CD4-positive, alpha-beta T cell (primary cell): Measurements from ENCODE around the gene PIR. TPM values are rescaled to one million over a fixed set of nuclear protein-coding genes. Genes with fewer than 3 reads are reported as not detected.

Source experiments
- ATAC-seq: fragments of 200-7000 bp; cut with Tn5 transposase; one replicate; pipeline ENCODE4 v1.10.0; 2022; ENCODE audit warnings: mild to moderate bottlenecking; ENCODE audit not compliant: poor library complexity
- CTCF ChIA-PET: fragments of 350-600 bp; sonication (Branson Sonifier 250); formaldehyde crosslinking; loops from one replicate; lab custom pipeline; 2021; ENCODE audit warnings: antibody characterized with exemption, inconsistent platforms; lab: Charles Lee
- POLR2A ChIA-PET: fragments of 350-600 bp; sonication (Branson Sonifier 250); formaldehyde crosslinking; loops from one replicate; lab custom pipeline; 2021; ENCODE audit warnings: antibody characterized with exemption, inconsistent platforms; lab: Charles Lee
- DNase-seq, 14 experiments: peaks; one replicate each; pipeline ENCODE4 v3.0.0-alpha.2; 2013 to 2020; ENCODE audit warnings: mixed read lengths in 2 of 14
- H3K27ac ChIP-seq, 2 donors: one replicate each; pipeline versions ENCODE4 v1.5.1 to v1.7.0; 2013; ENCODE audit warnings: low read length in 2 of 2, low read depth in 1 of 2, mild to moderate bottlenecking in 1 of 2
- H3K27me3 ChIP-seq, 2 experiments: 1 replicate in 1 of 2; 2 replicates in 1 of 2; pipeline versions ENCODE4 v1.6.1 to v1.7.0; 2013; ENCODE audit warnings: low read length in 2 of 2, control low read depth in 1 of 2, mild to moderate bottlenecking in 1 of 2, moderate library complexity in 1 of 2; ENCODE audit not compliant: insufficient read depth in 2 of 2, control insufficient read depth in 1 of 2
- H3K36me3 ChIP-seq: one replicate; pipeline ENCODE4 v1.6.1; 2013; ENCODE audit warnings: low read length, control low read depth; ENCODE audit not compliant: insufficient read depth
- H3K4me1 ChIP-seq: one replicate; pipeline ENCODE4 v1.6.1; 2013; ENCODE audit warnings: low read length, control low read depth; ENCODE audit not compliant: insufficient read depth
- H3K4me3 ChIP-seq: one replicate; pipeline ENCODE4 v1.5.1; 2013; ENCODE audit warnings: mild to moderate bottlenecking, low read length, moderate library complexity
- H3K9me3 ChIP-seq, 2 experiments: 1 replicate in 1 of 2; 2 replicates in 1 of 2; pipeline versions ENCODE4 v1.6.1 to v1.7.0; 2013; ENCODE audit warnings: low read length in 2 of 2, mild to moderate bottlenecking in 2 of 2, control low read depth in 1 of 2, moderate library complexity in 1 of 2; ENCODE audit not compliant: control insufficient read depth in 1 of 2, insufficient read depth in 1 of 2
- H3K27ac Mint-ChIP-seq: one replicate; pipeline ENCODE4 v1.8.0; 2020; ENCODE audit warnings: mixed read lengths
- H3K27me3 Mint-ChIP-seq: one replicate; pipeline ENCODE4 v1.8.0; 2021; ENCODE audit warnings: mixed read lengths
- H3K36me3 Mint-ChIP-seq: one replicate; pipeline ENCODE4 v1.8.0; 2021; ENCODE audit warnings: low read depth, mixed read lengths
- H3K4me1 Mint-ChIP-seq: one replicate; pipeline ENCODE4 v1.8.0; 2021; ENCODE audit warnings: low read depth, mixed read lengths
- H3K4me3 Mint-ChIP-seq: one replicate; pipeline ENCODE4 v1.8.0; 2020; ENCODE audit warnings: mild to moderate bottlenecking, mixed read lengths
- H3K9me3 Mint-ChIP-seq: one replicate; pipeline ENCODE4 v1.8.0; 2020; ENCODE audit warnings: mixed read lengths
- intact Hi-C, 2 experiments: fragments of 100-400 bp; cut with DNase I in 1 of 2; cut with micrococcal nuclease in 1 of 2; formaldehyde crosslinking; loops; one replicate each; pipeline versions ENCODE4 v1.15.1 to v1.9.0; 2023 to 2025; cut with DNase I, micrococcal nuclease
- total RNA-seq, 174 experiments: library from RNA in 2 of 174; stranded (reverse) in 2 of 174; gene quantifications; one replicate each; pipeline ENCODE4 v1.2.3 and lab custom pipeline; 2021 to 2026
- TF ChIP-seq, protein P1 (sequence below): fragments of 200-600 bp; IDR thresholded peaks from one replicate; pipeline ENCODE4 v1.8.0; 2022; ENCODE audit warnings: antibody characterized with exemption, mild to moderate bottlenecking

The PIR gene
- total RNA-seq, 2 experiments from 2014 or later = not detected

- Histone ChIP-seq H3K36me3 (no peaks in the 10 kb centered on the region), H3K4me3 (no peak overlapping the region), H3K4me1 (no peaks in the 10 kb centered on the region), H3K9me3 (no peaks in the 10 kb centered on the region), H3K27ac (no peak overlapping the region), H3K27me3 (peaks cover 0 to 4% of the 10 kb centered on the region in 2 experiments)
- Mint-ChIP-seq H3K27me3 (no peaks in the 10 kb centered on the region), H3K4me1 (no peaks in the 10 kb centered on the region), H3K27ac (no peak overlapping the region), H3K36me3 (no peaks in the 10 kb centered on the region), H3K4me3 (no peak overlapping the region), H3K9me3 (no peaks in the 10 kb centered on the region)
- no peak for ATAC-seq
- ChIA-PET POLR2A (no interaction called here), CTCF (no interaction called here)
- TF ChIP-seq, protein P1, sequence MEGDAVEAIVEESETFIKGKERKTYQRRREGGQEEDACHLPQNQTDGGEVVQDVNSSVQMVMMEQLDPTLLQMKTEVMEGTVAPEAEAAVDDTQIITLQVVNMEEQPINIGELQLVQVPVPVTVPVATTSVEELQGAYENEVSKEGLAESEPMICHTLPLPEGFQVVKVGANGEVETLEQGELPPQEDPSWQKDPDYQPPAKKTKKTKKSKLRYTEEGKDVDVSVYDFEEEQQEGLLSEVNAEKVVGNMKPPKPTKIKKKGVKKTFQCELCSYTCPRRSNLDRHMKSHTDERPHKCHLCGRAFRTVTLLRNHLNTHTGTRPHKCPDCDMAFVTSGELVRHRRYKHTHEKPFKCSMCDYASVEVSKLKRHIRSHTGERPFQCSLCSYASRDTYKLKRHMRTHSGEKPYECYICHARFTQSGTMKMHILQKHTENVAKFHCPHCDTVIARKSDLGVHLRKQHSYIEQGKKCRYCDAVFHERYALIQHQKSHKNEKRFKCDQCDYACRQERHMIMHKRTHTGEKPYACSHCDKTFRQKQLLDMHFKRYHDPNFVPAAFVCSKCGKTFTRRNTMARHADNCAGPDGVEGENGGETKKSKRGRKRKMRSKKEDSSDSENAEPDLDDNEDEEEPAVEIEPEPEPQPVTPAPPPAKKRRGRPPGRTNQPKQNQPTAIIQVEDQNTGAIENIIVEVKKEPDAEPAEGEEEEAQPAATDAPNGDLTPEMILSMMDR = no peak
- intact Hi-C loops = no loop called here
- DNase-seq = no peak
Observed at GRCh38 chrX:15512401-15512965, 19.4 kb upstream of the PIR start.

DNA sequence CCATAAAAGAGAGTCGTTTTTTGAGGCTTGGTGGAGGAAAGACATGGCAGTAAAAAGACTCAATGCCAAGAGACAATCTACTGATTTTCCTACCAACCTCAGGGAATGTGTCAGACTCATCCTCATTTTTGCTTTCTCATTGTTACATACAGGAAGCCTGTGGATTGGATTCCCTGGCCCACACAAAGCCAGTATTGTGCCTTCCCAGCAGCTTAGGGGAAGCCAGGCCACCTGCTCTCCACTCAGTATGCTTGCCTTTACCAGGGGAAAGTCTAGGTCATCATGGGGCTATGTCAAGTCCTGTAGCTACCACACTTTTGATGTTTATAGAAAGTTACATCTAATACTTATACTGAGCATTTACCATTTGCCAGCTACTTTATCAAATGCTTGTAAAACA is 18.4 kb upstream of the PIR start:
- no peaks in the 10 kb centered on the region for H3K36me3 Mint-ChIP-seq
- H3K9me3 Mint-ChIP-seq = no peaks in the 10 kb centered on the region
- CTCF ChIA-PET = no interaction called here
- no peaks in the 10 kb centered on the region for H3K27me3 Mint-ChIP-seq
- no peak overlapping the region for H3K27ac ChIP-seq
- ATAC-seq (no peak), DNase-seq (no peak)
- H3K36me3 ChIP-seq = no peaks in the 10 kb centered on the region
- H3K4me1 Mint-ChIP-seq = no peaks in the 10 kb centered on the region
- H3K27ac Mint-ChIP-seq = no peak overlapping the region
- intact Hi-C loops = no loop called here
- H3K4me1 ChIP-seq = no peaks in the 10 kb centered on the region
- no peak overlapping the region for H3K4me3 ChIP-seq
- peaks cover 0 to 4% of the 10 kb centered on the region in 2 experiments for H3K27me3 ChIP-seq
- no peaks in the 10 kb centered on the region for H3K9me3 ChIP-seq
- POLR2A ChIA-PET = no interaction called here
- TF ChIP-seq, protein P1 = no peak
- H3K4me3 Mint-ChIP-seq = no peak overlapping the region

- POLR2A ChIA-PET = no interaction called here
- Histone ChIP-seq H3K36me3 (no peaks in the 10 kb centered on the region), H3K27me3 (peaks cover 0 to 4% of the 10 kb centered on the region in 2 experiments), H3K4me3 (no peak overlapping the region), H3K27ac (no peak overlapping the region), H3K4me1 (no peaks in the 10 kb centered on the region), H3K9me3 (no peaks in the 10 kb centered on the region)
- Mint-ChIP-seq H3K27me3 (no peaks in the 10 kb centered on the region), H3K4me3 (no peak overlapping the region), H3K27ac (no peak overlapping the region), H3K4me1 (no peaks in the 10 kb centered on the region), H3K9me3 (no peaks in the 10 kb centered on the region), H3K36me3 (no peaks in the 10 kb centered on the region)
- no peak for DNase-seq
- CTCF ChIA-PET = no interaction called here
- TF ChIP-seq, protein P1 = no peak
- no peak for ATAC-seq
- intact Hi-C loops = no loop called here
Observed at GRCh38 chrX:15509845-15510244, 16.7 kb upstream of the PIR start.
